ENCODE results near the gene ZNF616. TPM values are rescaled to one million over a fixed set of nuclear protein-coding genes. Genes with fewer than 3 reads are reported as not detected.

The ZNF616 gene
- total and polyA plus RNA-seq, 8 donors, result 0.29 to 23.3 (median 1.9) TPM

DNA sequence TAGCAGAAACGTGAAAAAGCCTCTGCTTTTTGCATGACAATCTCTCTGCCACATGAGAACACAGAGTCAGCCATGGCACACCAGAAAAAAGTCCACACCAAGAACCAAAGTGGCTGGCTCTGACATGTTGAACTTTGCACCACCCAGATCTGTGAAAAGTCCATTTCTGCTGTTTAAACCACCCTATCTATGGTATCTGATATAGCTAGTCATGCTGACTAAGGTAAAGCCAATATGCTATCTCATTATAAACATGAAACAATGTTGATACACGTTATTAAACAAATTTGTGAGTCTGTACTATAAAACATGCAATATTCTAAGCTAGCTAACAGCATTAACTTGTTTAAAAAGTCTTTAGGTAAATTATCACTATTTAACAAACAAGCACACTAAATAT lies 70.1 kb downstream of the ZNF616 start:
- Histone ChIP-seq H3K9me3 (peaks cover 61 to 100% (median 95%) of the 10 kb centered on the region in 4 donors), H3K4me3 (no peak overlapping the region), H3K36me3 (peaks cover 75 to 100% (median 99%) of the 10 kb centered on the region in 4 donors), H3K27me3 (no peaks in the 10 kb centered on the region), H3K27ac (no peak overlapping the region), H3K4me1 (no peaks in the 10 kb centered on the region)
- TF ChIP-seq POLR2A (IDR thresholded peaks at IDR 0.05) (no peak), CTCF (IDR thresholded peaks at IDR 0.05) (no peak), EP300 (IDR thresholded peaks at IDR 0.05) (no peak), POLR2AphosphoS5 (IDR thresholded peaks at IDR 0.05) (no peak)
- intact Hi-C loops (cut with DNase I; ENCODE audit: low total_unique reads), result no loop called here
- no peak for DNase-seq
- WGBS, 5 donors, result 68 to 85% (median 77%) methylated on average over 2 of the region's 2 CpGs

- WGBS, 5 donors, result 96 to 99% (median 97%) methylated on average over 6 of the region's 6 CpGs
- DNase-seq, result no peak
- intact Hi-C loops (cut with DNase I; ENCODE audit: low total_unique reads), result no loop called here
- H3K36me3 ChIP-seq, result peaks cover 56 to 100% (median 93%) of the 10 kb centered on the region in 4 donors
- no peak overlapping the region for H3K27ac ChIP-seq
- peaks cover 86 to 100% (median 95%) of the 10 kb centered on the region in 4 donors for H3K9me3 ChIP-seq
- no peaks in the 10 kb centered on the region for H3K27me3 ChIP-seq
- no peak for TF ChIP-seq EP300 (IDR thresholded peaks at IDR 0.05)
- TF ChIP-seq POLR2A (IDR thresholded peaks at IDR 0.05), result no peak
- no peak for TF ChIP-seq POLR2AphosphoS5 (IDR thresholded peaks at IDR 0.05)
- TF ChIP-seq CTCF (IDR thresholded peaks at IDR 0.05), result no peak
- no peak overlapping the region for H3K4me3 ChIP-seq
- no peaks in the 10 kb centered on the region for H3K4me1 ChIP-seq
These were observed 73.4 kb downstream of the ZNF616 start for GRCh38 chr19:52066258-52066863.

GRCh38 chr19:52065399-52065798 lies 74.3 kb downstream of the ZNF616 start:
- Histone ChIP-seq H3K36me3 (peaks cover 46 to 99% (median 84%) of the 10 kb centered on the region in 4 donors), H3K27ac (no peak overlapping the region), H3K4me1 (no peaks in the 10 kb centered on the region), H3K4me3 (no peak overlapping the region), H3K27me3 (no peaks in the 10 kb centered on the region), H3K9me3 (peaks cover 89 to 100% (median 95%) of the 10 kb centered on the region in 4 donors)
- intact Hi-C loops (cut with DNase I; ENCODE audit: low total_unique reads), result no loop called here
- TF ChIP-seq CTCF (IDR thresholded peaks at IDR 0.05), result no peak
- no peak for TF ChIP-seq POLR2AphosphoS5 (IDR thresholded peaks at IDR 0.05)
- TF ChIP-seq POLR2A (IDR thresholded peaks at IDR 0.05), result no peak
- TF ChIP-seq EP300 (IDR thresholded peaks at IDR 0.05), result no peak
- no peak for DNase-seq
- 98% methylated on average over 6 of the region's 6 CpGs for WGBS, 5 donors

Small RNA genes within 50 kb of the gene (small RNA-seq; reads per million reads assigned to genes)
- 0 reads per million in 4 donors for gene RPL37P23

Other genes starting within 250 kb of the ZNF616 start
- 10 to 100 TPM in 1 of 5 donors, 1 to 10 TPM in 4; 1.2 to 23.3 (median 8.0) TPM for gene ZNF649, start 234.9 kb downstream of the ZNF616 start, total RNA-seq
- 1 to 10 TPM; 2.9 to 7.5 (median 3.1) TPM for gene ZNF649, start 234.9 kb downstream of the ZNF616 start, polyA plus RNA-seq
- gene ZNF613, start 212.5 kb downstream of the ZNF616 start, total RNA-seq, result 10 to 100 TPM in 1 of 5 donors, 1 to 10 TPM in 3, under 1 TPM in 1; 0.29 to 12.8 (median 3.2) TPM
- 1 to 10 TPM; 1.7 to 7.2 (median 2.2) TPM for gene ZNF613, start 212.5 kb downstream of the ZNF616 start, polyA plus RNA-seq
- gene ZNF350, start 153.1 kb downstream of the ZNF616 start, total RNA-seq, result 100 to 1,000 TPM in 1 of 5 donors, 10 to 100 TPM in 2, 1 to 10 TPM in 1, under 1 TPM in 1; 0.58 to 149 (median 24.2) TPM
- 10 to 100 TPM in 1 of 3 donors, 1 to 10 TPM in 2; 4.1 to 10.2 (median 6.1) TPM for gene ZNF350, start 153.1 kb downstream of the ZNF616 start, polyA plus RNA-seq
- 10 to 100 TPM in 2 of 5 donors, 1 to 10 TPM in 3; 2.9 to 25.7 (median 9.7) TPM for gene ZNF615, start 131.7 kb downstream of the ZNF616 start, total RNA-seq
- gene ZNF615, start 131.7 kb downstream of the ZNF616 start, polyA plus RNA-seq, result 1 to 10 TPM; 2.6 to 5.3 (median 3.4) TPM
- 10 to 100 TPM in 2 of 5 donors, 1 to 10 TPM in 2, not detected in 1; 3.8 to 15.2 (median 8.7) TPM for gene ZNF614, start 111.6 kb downstream of the ZNF616 start, total RNA-seq
- 1 to 10 TPM; 1.9 to 2.9 (median 2.0) TPM for gene ZNF614, start 111.6 kb downstream of the ZNF616 start, polyA plus RNA-seq
- 10 to 100 TPM in 3 of 5 donors, 1 to 10 TPM in 2; 5.2 to 41.3 (median 17.0) TPM for gene ZNF432, start 91.1 kb downstream of the ZNF616 start, total RNA-seq
- 1 to 10 TPM; 2.6 to 9.2 (median 9.0) TPM for gene ZNF432, start 91.1 kb downstream of the ZNF616 start, polyA plus RNA-seq
- 10 to 100 TPM in 4 of 5 donors, 1 to 10 TPM in 1; 4.3 to 47.4 (median 20.7) TPM for gene ZNF841, start 44.2 kb downstream of the ZNF616 start, total RNA-seq
- gene ZNF841, start 44.2 kb downstream of the ZNF616 start, polyA plus RNA-seq, result 1 to 10 TPM; 5.2 to 6.3 (median 6.2) TPM
- gene ZNF836, start 31.7 kb upstream of the ZNF616 start, total RNA-seq, result 10 to 100 TPM in 2 of 5 donors, 1 to 10 TPM in 3; 1.3 to 17.7 (median 4.1) TPM
- gene ZNF836, start 31.7 kb upstream of the ZNF616 start, polyA plus RNA-seq, result 1 to 10 TPM; 3.2 to 4.5 (median 3.4) TPM
- gene PPP2R1A, start 50.1 kb upstream of the ZNF616 start, total RNA-seq, result 100 to 1,000 TPM in 4 of 5 donors, 10 to 100 TPM in 1; 73.3 to 272 (median 192) TPM
- 100 to 1,000 TPM in 2 of 3 donors, 10 to 100 TPM in 1; 98.7 to 146 (median 109) TPM for gene PPP2R1A, start 50.1 kb upstream of the ZNF616 start, polyA plus RNA-seq
- 10 to 100 TPM in 3 of 5 donors, 1 to 10 TPM in 2; 1.3 to 19.6 (median 14.2) TPM for gene ZNF766, start 129.6 kb upstream of the ZNF616 start, total RNA-seq
- gene ZNF766, start 129.6 kb upstream of the ZNF616 start, polyA plus RNA-seq, result 1 to 10 TPM; 2.6 to 4.0 (median 3.3) TPM
- gene ZNF480, start 157.2 kb upstream of the ZNF616 start, total RNA-seq, result 10 to 100 TPM in 1 of 5 donors, 1 to 10 TPM in 4; 2.2 to 11.0 (median 8.1) TPM
- gene ZNF480, start 157.2 kb upstream of the ZNF616 start, polyA plus RNA-seq, result 1 to 10 TPM; 4.0 to 5.2 (median 4.8) TPM
- 1 to 10 TPM in 1 of 5 donors, under 1 TPM in 1, not detected in 3; 0.45 to 2.2 TPM for gene ZNF610, start 196.3 kb upstream of the ZNF616 start, total RNA-seq
- 1 to 10 TPM in 2 of 3 donors, under 1 TPM in 1; 0.93 to 2.6 (median 1.4) TPM for gene ZNF610, start 196.3 kb upstream of the ZNF616 start, polyA plus RNA-seq
- gene ZNF880, start 230.0 kb upstream of the ZNF616 start, total RNA-seq, result 10 to 100 TPM in 3 of 5 donors, 1 to 10 TPM in 2; 4.1 to 44.2 (median 11.6) TPM
- gene ZNF880, start 230.0 kb upstream of the ZNF616 start, polyA plus RNA-seq, result 10 to 100 TPM in 2 of 3 donors, 1 to 10 TPM in 1; 8.4 to 10.4 (median 10.2) TPM